Activated CD8-positive, alpha-beta memory T cell treated with anti-CD3 and anti-CD28 coated beads for 1 hour (primary cell): ENCODE results near the gene ASL.
"Not testable (repeated sequence)": the region's sequence is repeated elsewhere in the genome, so short reads cannot be mapped to it uniquely, and the experiment has no call there.

ENCODE experiments used
- DNase-seq, 2 donors: peaks; one replicate each; pipeline ENCODE4 v3.0.0-alpha.2; 2020; ENCODE audit warnings: low read depth in 1 of 2; ENCODE audit errors: extremely low read depth in 1 of 2

ASL gene

GRCh38 chr7:66075590-66076461 is at the start of gene ASL:
TSS of gene ASL (plus strand) at chr7:66075819. CDS start at chr7:66076082, 263 bp downstream.
- peak; percentile 51 to 84 for DNase-seq

DNA sequence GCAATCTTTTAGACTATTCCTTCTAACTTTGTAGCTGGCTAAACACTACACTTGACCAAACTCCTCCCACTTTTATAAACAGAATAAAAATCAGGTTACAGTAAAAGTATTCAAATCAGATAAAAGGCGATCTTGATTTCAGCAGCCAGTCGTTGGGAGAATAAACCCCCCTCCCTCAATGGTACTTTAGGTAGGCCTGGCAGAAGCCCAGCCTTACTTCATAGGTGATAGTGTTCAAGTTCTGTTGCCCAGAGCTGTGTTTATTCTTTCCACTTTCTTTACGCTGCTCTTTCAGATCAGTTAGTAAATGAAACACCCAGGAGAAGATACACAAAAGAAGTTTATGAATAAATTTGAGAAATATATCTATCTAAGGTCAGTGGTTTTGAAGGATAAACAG is 47.3 kb upstream of the ASL start:
- DNase-seq = not testable (repeated sequence)

DNA sequence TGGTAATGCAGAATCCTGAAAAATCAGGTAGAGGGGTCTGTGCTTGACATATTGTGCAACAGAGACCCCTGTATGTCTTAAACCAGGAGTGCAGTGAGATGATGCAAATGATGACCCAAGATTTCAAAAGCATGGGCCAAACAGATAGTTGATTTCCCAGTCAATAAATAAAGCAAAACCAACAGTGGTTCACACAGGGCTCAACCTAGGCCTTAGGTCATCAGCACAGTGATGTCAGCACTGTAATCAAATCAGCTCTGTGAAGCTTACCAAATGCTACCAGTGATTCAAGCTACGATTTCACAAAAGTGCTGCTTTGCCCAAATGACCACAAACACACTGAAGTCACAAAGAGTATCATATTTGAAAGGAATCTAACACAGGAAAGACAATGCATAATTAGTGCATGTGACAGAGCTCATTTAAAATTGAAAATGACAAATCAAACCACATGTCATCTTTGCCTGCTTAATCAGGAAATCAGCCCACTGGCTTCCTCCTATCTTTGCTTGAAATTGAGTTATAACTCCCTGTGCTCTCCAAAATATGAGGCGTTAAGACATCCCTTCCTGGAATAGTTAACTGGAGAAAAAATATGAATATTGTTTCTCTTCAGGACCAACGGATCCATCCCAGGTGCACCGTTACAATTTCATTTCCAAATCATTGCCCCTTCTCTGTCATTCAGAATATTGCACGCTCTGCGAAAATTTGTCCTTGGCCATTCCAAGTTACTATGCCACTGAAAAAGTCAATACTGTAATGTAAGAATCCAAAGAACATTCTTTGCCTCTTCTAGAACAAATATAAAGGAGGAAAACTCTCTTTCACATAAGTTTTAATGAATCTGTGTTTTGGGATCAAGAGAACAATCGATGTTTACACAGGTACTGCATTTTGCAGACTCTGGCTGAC is 41.9 kb upstream of the ASL start:
- DNase-seq = no peak

DNA sequence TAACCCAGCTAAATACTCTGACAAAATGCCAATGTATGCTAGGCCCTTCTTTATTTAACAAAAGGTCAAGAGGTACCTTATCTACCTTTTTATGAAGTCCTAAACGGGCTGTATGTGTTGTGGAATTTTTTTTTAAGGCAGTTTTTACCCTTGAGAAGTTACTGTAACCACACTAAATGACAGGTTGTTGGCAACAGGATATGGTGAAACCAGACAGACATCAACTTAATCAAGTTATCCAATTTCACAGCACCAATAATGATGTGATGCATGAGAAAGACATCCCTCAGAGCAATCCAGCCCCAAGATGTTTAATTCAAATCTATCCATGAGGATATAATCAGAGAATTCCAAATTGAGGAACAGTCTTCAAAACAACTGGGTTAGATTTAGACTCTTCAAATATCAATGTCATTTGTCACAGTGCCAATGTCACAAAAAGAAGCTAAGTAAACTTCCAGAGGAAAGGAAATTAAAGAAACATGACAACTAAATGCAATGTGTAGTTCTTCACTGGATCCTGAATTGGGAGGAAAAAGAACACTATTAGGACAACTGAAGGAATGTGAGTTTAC is 41.1 kb upstream of the ASL start:
- not testable (repeated sequence) for DNase-seq

DNA sequence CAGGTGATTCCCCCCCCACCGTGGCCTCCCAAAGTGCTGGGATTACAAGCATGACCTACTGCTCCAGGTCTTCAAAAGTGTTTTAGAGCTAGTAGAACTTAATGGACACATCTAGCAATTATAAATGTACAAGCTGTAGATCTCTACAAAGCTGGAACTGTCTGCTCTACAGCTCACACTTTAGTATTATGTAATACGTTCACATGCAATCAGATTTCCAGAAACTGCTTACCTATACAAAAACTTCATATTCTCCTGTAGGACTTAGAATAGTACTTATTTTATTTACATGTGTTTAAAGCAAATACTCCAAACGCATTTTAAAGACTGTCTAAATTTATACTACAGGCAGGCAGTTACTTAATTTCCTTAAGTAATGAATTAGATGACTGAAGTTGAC is 39.2 kb upstream of the ASL start:
- no peak for DNase-seq

GRCh38 chr7:66036788-66037187 is 38.8 kb upstream of the ASL start:
- DNase-seq = no peak

DNA sequence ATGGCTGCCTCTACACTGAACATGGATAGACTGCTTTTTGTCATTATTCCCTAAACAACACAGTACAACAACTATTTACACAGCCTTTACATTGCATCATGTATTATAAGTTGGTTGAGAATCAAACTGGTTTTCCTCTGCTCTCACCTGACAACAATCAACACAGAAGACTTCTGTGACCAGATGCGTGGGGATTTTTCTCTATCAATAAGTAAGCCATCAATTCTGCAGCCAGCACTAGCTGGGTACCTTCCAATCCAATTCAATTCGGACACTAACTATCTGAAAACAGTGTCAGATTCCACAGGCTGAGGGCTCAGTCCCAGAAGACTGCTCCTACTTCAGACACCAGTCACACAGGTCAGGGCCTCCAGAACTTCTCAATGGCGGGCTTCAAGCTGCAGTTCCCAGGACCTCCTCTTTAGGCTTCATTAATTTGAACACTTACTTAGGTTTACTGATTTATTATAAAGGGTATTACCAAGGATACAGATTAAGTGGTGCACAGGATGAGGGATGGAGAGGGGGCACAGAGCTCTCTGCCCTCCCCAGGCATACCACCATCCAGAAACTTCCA is 36.4 kb upstream of the ASL start:
- DNase-seq = no peak

DNA sequence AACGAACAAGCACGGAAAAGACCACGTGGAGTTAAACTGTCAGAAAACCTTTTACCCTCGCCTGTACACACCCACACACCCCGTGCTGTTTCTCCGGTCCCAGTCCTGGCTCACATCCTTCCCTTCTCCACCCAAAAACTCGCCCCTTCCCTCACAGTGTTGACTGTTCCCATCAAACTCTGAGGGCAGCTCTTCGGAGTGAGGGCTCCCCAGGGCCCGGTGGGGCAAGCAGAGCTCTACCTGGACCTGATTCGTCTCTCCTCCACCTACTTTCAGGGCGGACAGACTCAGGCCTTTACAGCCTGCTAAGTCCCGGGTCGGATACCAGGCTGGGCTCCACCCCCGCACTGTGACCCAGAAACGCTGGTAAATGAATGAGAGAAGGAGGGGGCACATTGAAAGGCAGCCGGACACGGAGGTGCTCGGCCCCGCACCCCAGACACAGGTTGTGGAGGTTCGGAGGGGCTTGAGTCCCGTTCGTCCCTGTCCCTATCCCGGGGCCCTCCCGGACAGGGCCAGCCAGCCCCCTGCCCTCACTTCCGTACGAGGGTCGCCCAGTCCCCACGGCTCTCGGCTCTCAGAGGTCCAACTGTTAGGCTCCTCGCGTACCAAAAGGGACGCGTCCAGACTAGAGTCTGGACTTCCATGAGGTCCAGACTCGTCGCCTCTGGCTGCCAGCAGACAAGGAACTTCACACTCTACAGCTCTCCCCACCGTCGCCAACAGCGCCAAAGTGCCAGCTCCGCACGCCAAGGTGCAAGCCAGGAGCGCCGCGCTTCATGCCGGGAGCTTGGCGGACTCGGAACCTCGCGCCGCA is 31.7 kb upstream of the ASL start:
- DNase-seq = peak in 1 of 2 donors; percentile 5

DNA sequence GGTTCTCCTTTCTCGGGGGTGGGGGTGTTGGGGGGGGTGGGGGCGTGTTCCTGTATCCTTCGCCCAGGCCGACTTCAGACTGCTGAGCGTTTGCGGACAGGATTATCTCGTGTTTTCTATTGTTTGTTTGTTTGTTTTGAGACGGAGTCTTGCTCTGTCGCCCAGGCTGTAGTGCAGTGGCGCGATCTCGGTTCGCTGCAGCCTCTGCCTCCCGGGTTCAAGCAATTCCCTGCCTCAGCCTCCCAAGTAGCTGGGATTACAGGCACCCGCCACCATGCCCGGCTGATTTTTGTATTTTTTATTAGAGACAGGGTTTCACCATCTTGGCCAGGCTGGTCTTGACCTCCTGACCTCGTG is 31.1 kb upstream of the ASL start:
- DNase-seq = not testable (repeated sequence)

DNA sequence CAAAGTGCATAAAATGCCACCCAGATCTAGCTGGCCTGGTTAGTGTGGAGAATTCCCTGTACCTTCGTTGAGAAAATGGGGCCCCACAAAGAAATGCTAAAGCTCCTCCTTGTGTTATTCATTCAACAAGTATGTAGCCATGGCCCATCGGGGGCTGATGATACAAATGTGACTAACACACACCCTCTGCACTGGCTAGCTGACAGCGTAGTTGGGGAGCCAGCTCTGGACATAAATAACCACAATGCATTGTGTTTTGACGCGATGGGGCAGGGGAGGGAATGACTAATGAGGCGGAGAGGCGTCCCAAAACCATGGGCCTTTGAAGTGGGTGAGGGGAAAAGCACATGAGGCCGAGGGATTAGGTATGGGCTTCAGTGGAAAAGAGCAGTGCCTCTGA is 28.2 kb upstream of the ASL start:
- no peak for DNase-seq

DNA sequence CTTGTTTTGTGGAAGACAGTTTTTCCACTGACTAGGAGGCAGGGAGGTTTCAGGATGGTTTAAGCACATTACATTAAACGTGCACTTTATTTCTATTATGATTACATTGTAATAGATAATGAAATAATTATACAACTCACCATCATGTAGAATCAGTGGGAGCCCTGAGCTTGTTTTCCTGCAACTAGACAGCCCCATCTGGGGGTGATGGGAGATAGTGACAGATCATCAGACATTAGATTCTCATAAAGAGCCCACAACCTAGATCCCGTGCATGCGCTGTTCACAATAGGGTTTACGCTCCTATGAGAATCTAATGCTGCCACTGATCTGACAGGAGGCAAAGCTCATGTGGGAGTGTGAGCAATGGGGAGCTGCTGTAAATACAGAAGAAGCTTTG is 25.7 kb upstream of the ASL start:
- DNase-seq = not testable (repeated sequence)

DNA sequence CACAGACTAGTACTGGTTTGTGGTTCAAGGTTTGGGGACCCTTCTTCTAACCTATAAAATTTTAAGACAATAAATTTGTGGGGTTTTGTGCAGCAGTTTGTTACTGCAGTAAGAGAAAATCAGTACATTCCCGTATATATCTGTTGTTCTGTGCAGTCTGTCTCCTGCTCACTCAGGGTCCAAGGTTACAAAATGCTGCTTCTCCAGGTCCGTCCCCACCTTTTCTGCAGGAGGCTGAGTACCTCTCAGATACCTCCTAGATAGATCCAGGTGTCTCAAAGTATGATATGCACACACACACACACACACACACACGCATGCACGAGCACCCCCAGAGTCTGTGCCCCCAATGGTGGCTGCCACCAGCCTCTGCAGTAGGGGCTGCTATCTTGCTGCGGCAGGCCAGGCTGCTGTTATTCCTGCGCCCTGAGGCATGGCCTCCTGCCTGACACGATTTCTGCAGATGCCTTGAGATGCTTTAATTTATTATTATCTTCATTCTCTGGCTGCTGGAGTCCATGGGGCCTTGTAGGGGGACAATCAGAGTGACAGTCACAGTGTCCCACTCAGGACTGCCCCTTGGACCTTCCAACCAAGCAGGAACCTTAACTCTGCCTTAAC is 25.2 kb upstream of the ASL start:
- no peak for DNase-seq

DNA sequence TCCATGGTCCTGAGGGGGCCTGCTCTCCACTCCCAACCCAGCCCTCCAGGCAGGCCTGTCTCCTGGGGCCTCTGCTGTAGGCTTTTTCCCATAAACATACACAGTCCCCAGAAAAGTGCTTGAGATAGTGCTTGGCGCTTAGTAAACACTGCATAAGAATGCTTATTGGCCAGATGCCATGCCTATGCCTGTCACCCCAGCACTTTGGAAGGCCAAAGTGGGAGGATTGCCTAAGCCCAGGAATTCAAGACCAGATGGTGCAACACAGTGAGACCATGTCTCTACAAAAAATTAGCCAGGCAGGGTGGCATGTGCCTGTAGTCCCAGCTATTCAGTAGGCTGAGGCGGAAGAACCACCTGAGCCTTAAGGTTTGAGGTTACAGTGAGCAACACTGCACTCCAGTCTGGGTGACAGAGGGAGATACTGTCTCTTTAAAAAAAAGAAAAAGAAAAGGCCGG is 24.6 kb upstream of the ASL start:
- no peak for DNase-seq

GRCh38 chr7:66052447-66052846 is 23.2 kb upstream of the ASL start:
- DNase-seq = no peak

GRCh38 chr7:66054063-66054462 is 21.6 kb upstream of the ASL start:
- no peak for DNase-seq

GRCh38 chr7:66055321-66055956 is 20.2 kb upstream of the ASL start:
- DNase-seq = no peak

DNA sequence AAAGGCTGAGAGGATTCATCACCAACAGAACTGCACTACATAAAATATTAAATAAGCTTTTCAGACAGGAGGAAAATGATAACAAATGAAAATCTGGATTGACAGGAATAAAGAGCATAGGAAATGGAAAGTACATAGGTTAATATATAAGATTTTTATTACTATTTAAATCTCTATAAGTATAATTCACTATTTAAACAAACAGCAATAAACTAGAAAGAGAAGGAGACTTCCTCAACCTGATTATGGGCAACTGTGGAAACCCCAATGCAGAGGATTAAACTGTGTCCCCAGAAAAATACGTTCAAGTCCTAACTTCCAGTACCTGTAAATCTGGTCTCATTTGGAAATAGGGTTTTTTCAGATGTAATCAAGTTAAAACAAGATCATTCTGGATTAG is 14.8 kb upstream of the ASL start:
- no peak for DNase-seq

DNA sequence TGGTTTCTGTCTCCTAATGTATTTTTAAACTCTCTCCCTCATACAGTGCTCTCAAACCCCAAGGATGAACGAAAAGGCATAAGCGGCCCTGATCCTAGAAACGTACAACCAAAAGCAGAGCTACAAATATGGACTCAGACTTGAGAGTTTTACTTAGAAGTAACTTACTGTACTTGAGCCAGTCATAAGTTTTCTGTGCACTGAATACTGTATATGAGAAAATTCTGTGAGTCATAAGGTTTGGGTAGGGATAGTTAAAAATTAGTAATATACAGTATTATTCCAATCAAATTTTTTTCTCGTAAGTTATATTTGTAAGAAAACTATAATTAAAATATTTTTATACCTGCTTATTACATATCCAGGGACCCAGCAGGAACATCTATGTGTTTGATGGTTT is 5.9 kb upstream of the ASL start:
- no peak for DNase-seq

GRCh38 chr7:66070222-66070621 is 5.4 kb upstream of the ASL start:
- DNase-seq = no peak
